Skeletal muscle satellite cell (primary cell): Measurements from ENCODE around the gene PAFAH1B2.
"Not testable (repeated sequence)": the region's sequence is repeated elsewhere in the genome, so short reads cannot be mapped to it uniquely, and the experiment has no call there.

Experiments
- H3K27me3 ChIP-seq: 2 replicates; pipeline ENCODE4 v1.7.0; 2013; ENCODE audit warnings: low read length; ENCODE audit not compliant: control insufficient read depth, insufficient read depth
- H3K36me3 ChIP-seq: 2 replicates; pipeline ENCODE4 v1.7.0; 2013; ENCODE audit warnings: mild to moderate bottlenecking, control low read depth, low read length; ENCODE audit not compliant: insufficient read depth
- H3K4me1 ChIP-seq: 2 replicates; pipeline ENCODE4 v1.7.0; 2013; ENCODE audit warnings: low read length; ENCODE audit not compliant: control insufficient read depth, insufficient read depth
- H3K4me2 ChIP-seq: 2 replicates; pipeline ENCODE4 v1.7.0; 2013; ENCODE audit warnings: mild to moderate bottlenecking, low read length
- H3K4me3 ChIP-seq: 2 replicates; pipeline ENCODE4 v1.7.0; 2013; ENCODE audit warnings: low read length
- H3K9ac ChIP-seq: 2 replicates; pipeline ENCODE4 v1.7.0; 2013; ENCODE audit warnings: mild to moderate bottlenecking, low read depth, low read length, moderate library complexity
- H3K9me3 ChIP-seq: replicated peaks from 2 replicates; pipeline ENCODE4 v1.7.0; 2013; ENCODE audit warnings: mild to moderate bottlenecking, control low read depth, low read length

The PAFAH1B2 gene

DNA sequence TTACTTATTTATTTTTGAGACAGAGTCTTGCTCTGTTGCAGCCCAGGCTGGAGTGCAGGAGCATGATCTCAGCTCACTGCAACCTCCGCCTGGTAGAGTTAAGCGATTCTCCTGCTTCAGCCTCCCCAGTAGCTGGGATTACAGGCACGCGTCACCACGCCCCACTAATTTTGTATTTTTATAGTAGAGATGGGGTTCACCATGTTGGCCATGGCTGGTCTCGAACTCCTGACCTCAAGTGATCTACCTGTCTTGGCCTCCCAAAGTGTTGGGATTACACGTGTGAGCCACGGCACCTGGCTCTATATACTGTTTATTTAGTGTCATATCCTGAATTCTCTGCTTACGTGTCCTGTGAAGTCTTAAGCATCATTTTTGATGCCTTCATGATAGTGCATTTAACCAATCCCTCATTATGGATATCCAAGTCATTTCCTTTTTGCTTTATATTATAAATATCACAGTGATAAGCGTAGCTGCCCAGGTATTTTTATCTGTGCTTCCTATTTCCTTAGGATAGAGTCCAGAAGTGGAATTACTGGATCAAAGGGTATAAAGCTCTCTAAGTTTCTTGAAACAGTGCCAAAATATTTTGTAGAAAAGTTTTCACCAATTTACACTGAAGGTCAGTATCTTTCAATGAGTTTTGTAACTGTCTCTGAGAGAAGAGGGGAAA is 33.6 kb downstream of the PAFAH1B2 start:
- Histone ChIP-seq H3K4me1 (peaks cover 28% of the 10 kb centered on the region), H3K4me2 (peak overlapping the region; percentile 99), H3K27me3 (no peaks in the 10 kb centered on the region), H3K36me3 (peaks cover 11% of the 10 kb centered on the region), H3K9ac (peak overlapping the region; percentile 92), H3K4me3 (peak overlapping the region; percentile 87), H3K9me3 (no peaks in the 10 kb centered on the region)

DNA sequence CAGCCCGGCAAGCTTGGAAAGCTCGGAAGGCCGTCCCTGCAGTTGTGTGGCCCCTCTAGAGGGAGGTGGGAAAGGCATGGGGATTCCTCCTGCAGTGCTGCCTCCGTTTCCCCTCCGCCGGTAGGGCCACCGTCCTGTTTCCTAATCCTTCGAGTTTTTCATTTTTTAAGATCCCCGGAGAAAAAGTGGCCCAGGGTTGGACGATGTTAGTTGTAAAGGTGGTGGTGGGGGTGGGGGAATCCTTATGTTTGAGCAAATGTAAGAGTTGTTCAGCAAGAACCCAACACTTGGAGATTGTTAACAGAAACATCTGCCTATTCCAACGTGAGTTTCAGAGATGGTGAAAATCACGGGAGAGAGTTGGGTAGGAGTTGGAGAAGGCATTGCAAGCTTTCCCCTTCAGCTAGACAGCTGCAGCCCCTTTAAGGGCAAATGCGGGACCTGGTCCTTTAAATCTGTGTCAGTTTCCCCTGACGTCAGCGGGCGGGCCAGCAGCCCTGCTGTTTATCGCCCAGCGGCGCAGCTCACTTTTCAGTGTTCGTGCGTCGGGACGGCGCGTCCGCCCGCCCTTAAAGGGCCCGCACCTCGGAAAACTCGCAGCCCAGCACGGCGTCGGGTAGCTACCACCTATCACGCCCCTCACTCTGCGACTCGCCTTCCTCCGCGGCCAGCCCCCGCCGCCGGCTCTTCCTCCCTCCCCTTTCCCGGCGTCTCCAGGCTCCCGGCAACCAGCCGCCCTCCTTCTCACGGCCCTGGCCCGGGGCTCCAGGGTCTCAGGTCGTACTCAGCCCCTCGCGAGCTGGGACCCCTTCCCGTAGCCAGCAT is 34.3 kb downstream of the PAFAH1B2 start, which contains the start of gene SIDT2:
TSS of gene SIDT2 (plus strand) at position 534 of the 825 bp plus-strand sequence. CDS start 521 bp downstream, outside the sequence.
- H3K27me3 ChIP-seq = no peaks in the 10 kb centered on the region
- H3K4me2 ChIP-seq = peak within 1 kb of the TSS; percentile 99
- peak within 1 kb of the TSS; percentile 92 for H3K9ac ChIP-seq
- H3K36me3 ChIP-seq = peaks cover 13% of the 10 kb centered on the region
- peak within 1 kb of the TSS; percentile 87 for H3K4me3 ChIP-seq
- H3K9me3 ChIP-seq = no peaks in the 10 kb centered on the region
- H3K4me1 ChIP-seq = peaks cover 24% of the 10 kb centered on the region

DNA sequence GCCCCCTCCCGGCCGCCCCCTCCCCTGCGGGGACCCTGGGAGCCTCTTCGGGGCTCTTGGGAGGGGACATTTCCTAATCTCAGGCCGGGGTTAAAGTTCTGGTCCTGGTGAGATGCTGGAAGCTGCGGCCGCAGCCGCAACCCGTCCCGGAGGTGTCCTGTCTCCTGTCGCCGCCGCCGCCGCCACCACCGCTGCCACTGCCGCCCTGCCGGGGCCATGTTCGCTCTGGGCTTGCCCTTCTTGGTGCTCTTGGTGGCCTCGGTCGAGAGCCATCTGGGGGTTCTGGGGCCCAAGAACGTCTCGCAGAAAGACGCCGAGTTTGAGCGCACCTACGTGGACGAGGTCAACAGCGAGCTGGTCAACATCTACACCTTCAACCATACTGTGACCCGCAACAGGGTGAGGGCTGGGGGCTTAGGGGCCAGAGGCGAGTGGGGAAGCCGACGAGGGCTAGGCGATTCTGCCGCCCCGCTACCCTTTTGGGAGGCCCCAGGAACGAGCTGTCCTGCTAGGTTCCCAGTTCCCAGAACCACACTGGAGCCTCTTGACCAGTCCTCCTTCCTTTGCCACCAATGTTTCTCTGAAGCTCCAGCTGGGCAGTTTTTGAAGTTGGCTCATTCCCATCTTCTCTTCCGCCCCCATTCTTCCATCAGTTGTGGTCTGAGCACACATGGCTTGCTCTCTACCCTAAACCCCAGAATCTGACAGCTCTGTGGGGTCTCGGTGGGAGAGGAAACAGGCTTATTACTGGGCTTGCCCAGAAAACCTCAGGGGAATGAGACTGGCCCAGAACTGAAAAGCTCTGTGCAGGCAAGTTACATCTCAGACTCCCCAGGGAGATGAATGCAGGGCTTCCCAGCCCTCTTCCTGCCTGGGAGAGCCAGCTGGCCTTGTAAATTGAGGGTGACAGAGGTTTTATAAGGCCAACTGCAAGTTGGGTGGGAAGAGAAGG is 35.2 kb downstream of the PAFAH1B2 start:
- Histone ChIP-seq H3K36me3 (peaks cover 19% of the 10 kb centered on the region), H3K4me1 (peaks cover 24% of the 10 kb centered on the region), H3K4me2 (peak overlapping the region; percentile 99), H3K27me3 (no peaks in the 10 kb centered on the region), H3K9ac (peak overlapping the region; percentile 92), H3K9me3 (no peaks in the 10 kb centered on the region), H3K4me3 (peak overlapping the region; percentile 87)

DNA sequence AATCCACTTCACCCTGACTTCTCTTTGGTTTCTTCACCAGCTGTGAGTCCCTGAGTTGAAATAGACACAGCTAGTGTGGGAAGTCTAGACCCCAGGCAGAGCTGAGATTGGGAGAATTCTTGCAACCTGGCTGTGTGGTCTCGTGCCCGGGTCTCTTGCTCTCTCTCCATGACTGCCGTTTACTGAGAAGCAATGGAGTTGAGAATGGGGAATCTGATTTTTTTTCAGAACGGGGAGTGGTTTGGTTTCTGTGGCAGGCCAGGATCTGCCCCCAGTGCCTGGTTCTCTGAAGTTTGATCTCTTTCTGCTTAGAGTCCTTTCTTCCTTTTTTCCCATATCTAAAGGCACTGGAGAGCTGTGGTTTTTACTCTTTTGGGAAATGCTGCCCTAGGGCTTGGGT is 35.9 kb downstream of the PAFAH1B2 start:
- Histone ChIP-seq H3K36me3 (peaks cover 19% of the 10 kb centered on the region), H3K27me3 (no peaks in the 10 kb centered on the region), H3K9me3 (no peaks in the 10 kb centered on the region), H3K4me1 (peaks cover 24% of the 10 kb centered on the region), H3K4me2 (peak overlapping the region; percentile 99), H3K9ac (peak overlapping the region; percentile 92), H3K4me3 (peak overlapping the region; percentile 87)

DNA sequence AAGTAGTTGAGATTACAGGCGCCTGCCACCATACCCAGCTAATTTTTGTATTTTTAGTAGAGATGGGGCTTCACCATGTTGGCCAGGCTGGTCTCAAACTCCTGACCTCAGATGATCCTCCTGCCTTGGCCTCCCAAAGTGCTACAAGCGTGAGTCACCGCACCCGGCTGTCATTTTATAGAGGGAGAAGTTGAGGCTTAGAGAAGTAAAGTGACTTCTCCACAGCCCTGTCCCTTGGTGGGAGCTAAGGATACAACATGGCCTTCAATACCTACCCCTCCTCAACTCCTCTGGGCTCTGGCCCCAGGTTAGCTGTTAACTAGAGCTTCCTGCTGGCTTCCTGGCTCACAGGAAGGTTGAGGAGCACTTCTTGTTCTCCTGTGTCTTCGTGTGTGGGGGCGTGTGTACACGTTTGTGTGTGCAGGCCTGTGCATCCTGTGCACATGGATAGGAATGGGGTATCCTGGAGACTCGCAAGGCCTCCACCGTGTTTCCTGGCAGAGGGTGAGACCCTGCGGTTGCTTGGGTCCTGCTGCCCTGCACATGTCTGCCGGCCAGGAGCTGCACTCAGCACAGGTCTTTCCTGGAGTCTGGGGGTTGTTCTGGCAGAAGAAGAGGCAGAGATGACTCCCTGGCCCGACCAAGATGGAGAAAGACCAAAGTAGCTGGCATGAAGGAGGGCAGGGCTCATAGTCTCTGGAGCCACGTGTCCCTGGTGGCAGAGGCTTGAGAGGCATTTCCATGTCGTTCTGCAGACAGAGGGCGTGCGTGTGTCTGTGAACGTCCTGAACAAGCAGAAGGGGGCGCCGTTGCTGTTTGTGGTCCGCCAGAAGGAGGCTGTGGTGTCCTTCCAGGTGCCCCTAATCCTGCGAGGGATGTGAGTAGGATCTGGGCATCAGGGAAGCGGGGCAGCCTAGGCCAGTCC is 36.8 kb downstream of the PAFAH1B2 start:
- Histone ChIP-seq H3K4me1 (peaks cover 24% of the 10 kb centered on the region), H3K27me3 (no peaks in the 10 kb centered on the region), H3K9ac (peak overlapping the region; percentile 17), H3K9me3 (no peaks in the 10 kb centered on the region), H3K36me3 (peaks cover 24% of the 10 kb centered on the region), H3K4me2 (peak overlapping the region; percentile 99), H3K4me3 (peak overlapping the region; percentile 40)

DNA sequence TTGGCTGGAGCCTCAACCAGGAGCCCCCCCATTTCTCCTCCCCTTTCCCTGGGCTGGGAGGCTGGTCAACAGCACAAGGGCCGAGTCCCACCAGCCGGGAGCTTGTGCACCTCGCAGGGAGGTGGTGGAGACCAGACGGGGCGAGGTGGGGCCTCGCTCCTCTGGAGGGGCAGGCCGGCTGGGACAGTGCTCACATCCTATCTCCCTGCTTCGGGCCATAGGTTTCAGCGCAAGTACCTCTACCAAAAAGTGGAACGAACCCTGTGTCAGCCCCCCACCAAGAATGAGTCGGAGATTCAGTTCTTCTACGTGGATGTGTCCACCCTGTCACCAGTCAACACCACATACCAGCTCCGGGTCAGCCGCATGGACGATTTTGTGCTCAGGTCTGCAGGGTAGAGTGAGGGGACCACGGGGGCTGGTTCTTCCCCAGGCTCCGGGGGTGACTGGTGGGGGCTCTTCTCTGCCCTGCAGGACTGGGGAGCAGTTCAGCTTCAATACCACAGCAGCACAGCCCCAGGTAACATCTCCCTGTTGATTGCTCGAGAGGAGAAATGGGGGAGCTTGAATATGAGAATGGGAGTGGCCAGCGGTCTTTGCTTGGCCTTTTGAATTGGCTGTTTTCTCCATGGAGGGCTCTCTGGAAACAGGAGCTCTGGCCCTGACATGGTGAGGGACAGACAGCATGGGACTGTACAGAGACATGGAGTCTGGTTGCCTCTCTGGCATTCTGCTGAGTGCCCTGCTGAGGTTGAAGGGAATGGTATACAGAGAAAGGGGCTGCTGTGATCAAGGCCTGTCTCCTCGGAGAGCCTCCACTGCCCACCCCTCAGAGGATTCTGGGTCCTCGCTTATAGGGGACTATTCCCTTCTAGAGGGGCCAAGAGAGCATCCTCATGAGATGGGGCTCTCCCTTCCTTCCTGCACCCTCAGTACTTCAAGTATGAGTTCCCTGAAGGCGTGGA is 37.8 kb downstream of the PAFAH1B2 start:
- Histone ChIP-seq H3K4me3 (no peak overlapping the region), H3K9me3 (no peaks in the 10 kb centered on the region), H3K27me3 (no peaks in the 10 kb centered on the region), H3K9ac (no peak overlapping the region), H3K4me1 (peaks cover 24% of the 10 kb centered on the region), H3K36me3 (peaks cover 29% of the 10 kb centered on the region), H3K4me2 (no peak overlapping the region)

DNA sequence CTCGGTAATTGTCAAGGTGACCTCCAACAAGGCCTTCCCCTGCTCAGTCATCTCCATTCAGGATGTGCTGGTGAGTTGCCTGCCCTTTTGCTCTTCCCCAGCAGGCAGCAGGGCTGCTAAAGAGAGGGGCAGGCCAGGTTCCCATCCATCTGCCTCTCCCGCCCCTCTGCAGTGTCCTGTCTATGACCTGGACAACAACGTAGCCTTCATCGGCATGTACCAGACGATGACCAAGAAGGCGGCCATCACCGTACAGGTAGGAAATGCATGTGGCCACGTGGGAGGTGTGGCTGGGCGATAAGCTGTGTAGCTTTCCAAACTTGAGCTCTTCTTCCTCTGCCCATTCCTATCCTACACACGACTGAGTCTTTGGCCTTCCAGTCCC is 38.5 kb downstream of the PAFAH1B2 start:
- Histone ChIP-seq H3K36me3 (peaks cover 33% of the 10 kb centered on the region), H3K27me3 (no peaks in the 10 kb centered on the region), H3K4me1 (peaks cover 24% of the 10 kb centered on the region), H3K4me3 (no peak overlapping the region), H3K4me2 (no peak overlapping the region), H3K9ac (no peak overlapping the region), H3K9me3 (no peaks in the 10 kb centered on the region)

DNA sequence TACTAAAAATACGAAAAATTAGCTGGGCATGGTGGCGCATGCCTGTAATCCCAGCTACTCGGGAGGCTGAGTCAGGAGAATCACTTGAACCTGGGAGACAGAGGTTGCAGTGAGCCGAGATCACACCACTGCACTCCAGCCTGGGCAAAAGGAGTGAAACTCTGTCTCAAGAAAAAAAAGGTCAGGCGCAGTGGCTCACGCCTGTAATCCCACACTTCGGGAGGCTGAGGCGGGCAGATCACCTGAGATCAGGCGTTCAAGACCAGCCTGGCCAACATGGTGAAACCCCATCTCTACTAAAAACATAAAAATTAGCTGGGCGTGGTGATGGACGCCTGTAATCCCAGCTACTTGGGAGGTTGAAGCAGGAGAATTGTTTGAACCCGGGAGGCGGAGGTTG is 39.1 kb downstream of the PAFAH1B2 start:
- not testable (repeated sequence) for H3K9me3 ChIP-seq, H3K27me3 ChIP-seq, H3K4me2 ChIP-seq, H3K9ac ChIP-seq, H3K4me3 ChIP-seq
- Histone ChIP-seq H3K36me3 (peaks cover 33% of the 10 kb centered on the region), H3K4me1 (peaks cover 21% of the 10 kb centered on the region)

DNA sequence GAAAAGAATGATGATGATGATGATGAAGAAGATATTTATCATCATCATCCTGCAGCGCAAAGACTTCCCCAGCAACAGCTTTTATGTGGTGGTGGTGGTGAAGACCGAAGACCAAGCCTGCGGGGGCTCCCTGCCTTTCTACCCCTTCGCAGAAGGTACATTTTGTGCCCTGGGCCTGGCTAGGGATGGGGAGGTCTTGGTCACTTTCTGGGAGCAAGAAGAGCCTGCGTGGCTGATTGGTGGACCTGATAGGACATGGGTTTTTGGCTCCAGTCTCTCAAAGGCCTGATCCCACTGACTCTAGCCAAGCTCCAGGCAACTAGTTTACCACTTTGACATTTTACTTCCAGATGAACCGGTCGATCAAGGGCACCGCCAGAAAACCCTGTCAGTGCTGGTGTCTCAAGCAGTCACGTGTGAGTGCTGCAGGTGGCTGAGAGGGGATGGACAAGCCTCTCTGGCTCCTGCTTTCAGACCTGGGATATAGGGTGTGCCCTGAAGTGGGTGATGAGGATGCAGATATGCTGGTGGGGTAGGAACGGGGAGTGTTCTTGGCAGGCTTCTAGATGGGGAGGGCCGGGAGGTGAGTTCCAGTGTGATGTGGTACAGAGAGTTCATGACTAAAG is 39.8 kb downstream of the PAFAH1B2 start:
- H3K27me3 ChIP-seq = no peaks in the 10 kb centered on the region
- peaks cover 40% of the 10 kb centered on the region for H3K36me3 ChIP-seq
- H3K4me1 ChIP-seq = peaks cover 18% of the 10 kb centered on the region
- no peak overlapping the region for H3K4me3 ChIP-seq
- H3K4me2 ChIP-seq = no peak overlapping the region
- no peak overlapping the region for H3K9ac ChIP-seq
- no peaks in the 10 kb centered on the region for H3K9me3 ChIP-seq
